Measurements from ENCODE around the gene RPS28.

DNA sequence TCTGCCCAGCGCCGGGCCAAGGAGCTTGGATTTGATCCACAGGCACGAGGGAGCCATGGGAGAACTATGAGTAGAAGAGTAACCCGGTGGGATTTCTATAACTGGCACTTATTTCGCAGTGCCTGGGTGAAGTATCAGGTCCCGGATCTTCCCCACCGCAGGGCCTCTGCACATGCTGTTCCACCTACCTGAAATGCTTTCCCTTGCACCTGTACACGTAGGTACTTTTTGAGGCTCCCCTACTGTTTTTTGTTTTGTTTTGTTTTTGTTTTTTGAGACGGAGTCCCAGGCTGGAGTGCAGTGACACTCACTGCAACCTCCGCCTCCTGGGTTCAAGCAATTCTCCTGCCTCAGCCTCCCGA, 22.2 kb downstream of the RPS28 start:
- TF ChIP-seq CTCF (IDR thresholded peaks at IDR 0.05; ENCODE audit: poor library complexity): no peak
- TF ChIP-seq EZH2 (IDR thresholded peaks at IDR 0.05; ENCODE audit: borderline replicate concordance): no peak
- TF ChIP-seq EZH2phosphoT487 (IDR thresholded peaks at IDR 0.05; ENCODE audit: low read depth, severe bottlenecking, unreplicated experiment): no peak

Data from hepatocyte (in vitro differentiated cells).